Osteocyte (in vitro differentiated cells): ENCODE measurements around the gene ZBTB37. TPM values are rescaled to one million over a fixed set of nuclear protein-coding genes. Genes with fewer than 3 reads are reported as not detected.

ENCODE experiments used
- DNase-seq: peaks from one replicate; pipeline ENCODE4 v3.0.0; 2021; ENCODE audit warnings: mixed read lengths; ENCODE audit not compliant: unreplicated experiment; ENCODE audit errors: extremely low spot score
- H3K27ac Mint-ChIP-seq: one replicate; pipeline ENCODE4 v1.8.0; 2021; ENCODE audit warnings: mild to moderate bottlenecking, mixed read lengths; ENCODE audit not compliant: unreplicated experiment
- H3K27me3 Mint-ChIP-seq: one replicate; pipeline ENCODE4 v1.8.0; 2021; ENCODE audit warnings: mixed read lengths; ENCODE audit not compliant: unreplicated experiment
- H3K36me3 Mint-ChIP-seq: one replicate; pipeline ENCODE4 v1.8.0; 2021; ENCODE audit warnings: mixed read lengths; ENCODE audit not compliant: unreplicated experiment
- H3K4me1 Mint-ChIP-seq: one replicate; pipeline ENCODE4 v1.8.0; 2021; ENCODE audit warnings: mixed read lengths; ENCODE audit not compliant: unreplicated experiment
- H3K4me3 Mint-ChIP-seq: one replicate; pipeline ENCODE4 v1.8.0; 2021; ENCODE audit warnings: mild to moderate bottlenecking, moderate library complexity, mixed read lengths; ENCODE audit not compliant: unreplicated experiment
- H3K9me3 Mint-ChIP-seq: one replicate; pipeline ENCODE4 v1.8.0; 2021; ENCODE audit warnings: mixed read lengths; ENCODE audit not compliant: unreplicated experiment
- total RNA-seq: library from RNA; stranded (reverse); gene quantifications from 2 replicates; pipeline ENCODE4 v1.2.1, GENCODE V29; 2021
- TF ChIP-seq, protein P1 (sequence below): fragments of 200-600 bp; sonication (generic); IDR thresholded peaks from 2 replicates; pipeline ENCODE4 v1.5.0; 2021; ENCODE audit warnings: antibody characterized with exemption, mild to moderate bottlenecking, moderate library complexity

The ZBTB37 gene
- total RNA-seq, 1 donor from 2014 or later = 15.3 TPM

DNA sequence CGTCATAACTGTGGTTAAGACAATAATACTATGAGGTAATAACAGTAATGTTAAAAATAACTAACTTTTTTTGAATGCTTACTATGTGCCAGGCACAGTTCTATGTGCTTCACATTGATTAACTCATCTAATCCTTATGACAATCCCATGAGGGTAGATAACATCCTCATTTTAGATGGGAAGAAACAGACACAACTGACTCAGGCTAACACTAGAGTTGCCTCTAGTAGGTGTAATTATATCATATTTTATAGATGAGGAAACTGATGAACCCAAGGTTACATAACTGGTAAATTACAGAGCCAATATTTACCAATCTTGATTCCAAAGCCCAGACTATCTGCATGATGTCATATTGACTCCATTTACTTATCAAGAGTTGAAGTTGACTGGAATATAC lies 25.4 kb downstream of the ZBTB37 start:
- H3K9me3 Mint-ChIP-seq = no peaks in the 10 kb centered on the region
- no peak overlapping the region for H3K27ac Mint-ChIP-seq
- DNase-seq = no peak
- no peaks in the 10 kb centered on the region for H3K27me3 Mint-ChIP-seq
- H3K36me3 Mint-ChIP-seq = peaks cover 26% of the 10 kb centered on the region
- H3K4me3 Mint-ChIP-seq = no peak overlapping the region
- no peaks in the 10 kb centered on the region for H3K4me1 Mint-ChIP-seq
- TF ChIP-seq, protein P1, sequence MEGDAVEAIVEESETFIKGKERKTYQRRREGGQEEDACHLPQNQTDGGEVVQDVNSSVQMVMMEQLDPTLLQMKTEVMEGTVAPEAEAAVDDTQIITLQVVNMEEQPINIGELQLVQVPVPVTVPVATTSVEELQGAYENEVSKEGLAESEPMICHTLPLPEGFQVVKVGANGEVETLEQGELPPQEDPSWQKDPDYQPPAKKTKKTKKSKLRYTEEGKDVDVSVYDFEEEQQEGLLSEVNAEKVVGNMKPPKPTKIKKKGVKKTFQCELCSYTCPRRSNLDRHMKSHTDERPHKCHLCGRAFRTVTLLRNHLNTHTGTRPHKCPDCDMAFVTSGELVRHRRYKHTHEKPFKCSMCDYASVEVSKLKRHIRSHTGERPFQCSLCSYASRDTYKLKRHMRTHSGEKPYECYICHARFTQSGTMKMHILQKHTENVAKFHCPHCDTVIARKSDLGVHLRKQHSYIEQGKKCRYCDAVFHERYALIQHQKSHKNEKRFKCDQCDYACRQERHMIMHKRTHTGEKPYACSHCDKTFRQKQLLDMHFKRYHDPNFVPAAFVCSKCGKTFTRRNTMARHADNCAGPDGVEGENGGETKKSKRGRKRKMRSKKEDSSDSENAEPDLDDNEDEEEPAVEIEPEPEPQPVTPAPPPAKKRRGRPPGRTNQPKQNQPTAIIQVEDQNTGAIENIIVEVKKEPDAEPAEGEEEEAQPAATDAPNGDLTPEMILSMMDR = no peak

DNA sequence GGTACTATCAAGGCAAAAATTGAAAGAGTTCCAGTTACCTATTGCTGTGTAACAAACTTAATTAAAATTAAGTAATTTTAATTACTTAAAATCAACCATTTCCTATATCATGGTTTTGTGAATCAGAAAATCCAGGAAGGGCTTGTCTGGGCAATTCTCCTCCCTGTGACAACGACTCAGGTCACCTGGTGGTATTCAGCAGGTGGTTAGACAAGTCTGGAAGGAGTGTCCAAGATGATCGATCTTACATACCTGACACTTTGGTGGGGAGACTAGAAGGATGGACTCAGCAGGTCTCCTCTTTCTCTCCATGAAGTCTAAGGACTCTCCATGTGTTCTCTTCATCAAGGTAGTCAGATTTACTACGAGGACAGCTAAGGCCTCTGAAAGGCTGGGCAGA lies 26.0 kb downstream of the ZBTB37 start:
- peaks cover 25% of the 10 kb centered on the region for H3K36me3 Mint-ChIP-seq
- H3K9me3 Mint-ChIP-seq = no peaks in the 10 kb centered on the region
- no peak overlapping the region for H3K27ac Mint-ChIP-seq
- no peak for DNase-seq
- H3K4me3 Mint-ChIP-seq = no peak overlapping the region
- H3K27me3 Mint-ChIP-seq = no peaks in the 10 kb centered on the region
- H3K4me1 Mint-ChIP-seq = no peaks in the 10 kb centered on the region
- TF ChIP-seq, protein P1 = no peak

DNA sequence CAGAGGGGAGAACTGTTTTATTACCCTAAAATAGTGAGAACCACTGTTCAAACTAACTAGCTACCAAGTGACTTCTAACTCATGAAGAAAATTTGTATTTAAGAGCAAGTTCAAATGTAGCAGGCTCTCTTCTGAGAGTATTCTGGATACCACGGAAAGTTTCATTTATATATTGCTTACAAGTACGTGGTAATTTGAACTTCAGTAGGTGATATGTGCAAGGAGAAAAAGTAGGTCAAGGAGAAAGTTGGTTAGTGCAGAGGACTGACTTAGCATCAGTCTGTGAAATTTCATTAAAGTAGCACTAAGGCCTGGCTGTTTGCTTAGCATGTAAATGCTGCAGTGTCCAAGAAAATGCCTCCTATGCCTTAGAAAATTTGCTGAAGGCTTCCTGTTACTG lies 32.2 kb downstream of the ZBTB37 start:
- Mint-ChIP-seq H3K9me3 (no peaks in the 10 kb centered on the region), H3K4me1 (no peaks in the 10 kb centered on the region), H3K27me3 (no peaks in the 10 kb centered on the region), H3K27ac (no peak overlapping the region), H3K4me3 (no peak overlapping the region), H3K36me3 (peaks cover 7% of the 10 kb centered on the region)
- TF ChIP-seq, protein P1 = no peak
- no peak for DNase-seq

DNA sequence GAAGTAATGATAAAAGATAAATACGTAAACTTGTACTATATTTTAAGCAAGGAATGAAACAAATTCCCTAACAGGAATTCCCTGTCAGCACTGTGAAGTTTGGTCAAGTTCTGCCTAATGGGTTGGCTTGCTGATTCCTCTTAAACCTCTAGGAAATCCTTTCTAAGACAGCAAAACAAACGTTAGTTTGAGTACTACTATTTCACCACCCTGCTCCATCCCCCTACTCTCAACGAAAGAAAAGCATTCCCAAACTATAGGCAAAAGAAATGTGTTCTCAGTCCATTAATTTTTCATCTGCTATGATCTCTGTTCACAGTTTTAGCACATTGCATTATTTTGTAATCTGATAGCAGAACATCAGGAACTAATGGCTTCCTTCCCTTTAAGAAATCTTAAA lies 32.8 kb downstream of the ZBTB37 start:
- Mint-ChIP-seq H3K27ac (no peak overlapping the region), H3K9me3 (no peaks in the 10 kb centered on the region)

DNA sequence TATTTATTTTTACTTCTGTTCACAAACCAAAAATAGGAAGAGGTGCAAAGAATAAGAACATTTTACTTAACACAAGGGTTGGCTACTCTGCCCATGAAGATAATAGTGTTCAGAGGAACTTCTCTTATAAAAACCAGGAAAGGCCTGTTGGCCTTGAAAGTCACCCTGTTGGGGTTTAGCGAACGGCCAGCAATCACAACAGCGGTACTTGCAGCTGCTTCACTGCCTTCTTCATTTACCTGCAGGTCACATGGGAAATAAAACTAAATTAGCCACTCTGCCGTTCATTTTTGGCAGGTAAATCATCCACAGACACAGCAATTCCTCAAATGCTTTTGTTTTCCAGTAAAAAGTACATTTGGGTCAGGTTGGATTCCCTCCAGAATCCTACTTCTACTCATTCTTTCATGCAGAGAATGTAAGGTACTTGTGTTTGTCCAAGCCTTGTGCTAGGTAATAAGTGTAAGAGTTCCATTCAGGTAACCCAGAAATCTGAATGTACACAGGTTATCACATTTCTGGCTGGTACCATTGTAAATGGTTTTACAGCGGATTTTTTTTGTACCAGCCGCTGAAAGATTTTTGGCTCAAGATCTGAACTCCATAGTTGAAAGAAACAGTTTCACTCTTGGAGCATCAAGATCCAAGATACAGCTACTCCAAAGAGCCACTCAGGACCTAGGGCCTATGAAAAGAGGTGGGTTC lies 35.8 kb downstream of the ZBTB37 start:
- H3K4me1 Mint-ChIP-seq = no peaks in the 10 kb centered on the region
- no peak overlapping the region for H3K4me3 Mint-ChIP-seq
- TF ChIP-seq, protein P1 = no peak
- H3K9me3 Mint-ChIP-seq = no peaks in the 10 kb centered on the region
- no peaks in the 10 kb centered on the region for H3K27me3 Mint-ChIP-seq
- DNase-seq = no peak
- peaks cover 3% of the 10 kb centered on the region for H3K36me3 Mint-ChIP-seq
- H3K27ac Mint-ChIP-seq = no peak overlapping the region

More for the DNA sequence above, 32.8 kb downstream of the ZBTB37 start:
- Mint-ChIP-seq H3K4me3 (no peak overlapping the region), H3K36me3 (peaks cover 5% of the 10 kb centered on the region), H3K27me3 (no peaks in the 10 kb centered on the region), H3K4me1 (no peaks in the 10 kb centered on the region)
- DNase-seq = no peak
- TF ChIP-seq, protein P1 = no peak
